ENCODE data around the gene CREBBP.

CREBBP gene

DNA sequence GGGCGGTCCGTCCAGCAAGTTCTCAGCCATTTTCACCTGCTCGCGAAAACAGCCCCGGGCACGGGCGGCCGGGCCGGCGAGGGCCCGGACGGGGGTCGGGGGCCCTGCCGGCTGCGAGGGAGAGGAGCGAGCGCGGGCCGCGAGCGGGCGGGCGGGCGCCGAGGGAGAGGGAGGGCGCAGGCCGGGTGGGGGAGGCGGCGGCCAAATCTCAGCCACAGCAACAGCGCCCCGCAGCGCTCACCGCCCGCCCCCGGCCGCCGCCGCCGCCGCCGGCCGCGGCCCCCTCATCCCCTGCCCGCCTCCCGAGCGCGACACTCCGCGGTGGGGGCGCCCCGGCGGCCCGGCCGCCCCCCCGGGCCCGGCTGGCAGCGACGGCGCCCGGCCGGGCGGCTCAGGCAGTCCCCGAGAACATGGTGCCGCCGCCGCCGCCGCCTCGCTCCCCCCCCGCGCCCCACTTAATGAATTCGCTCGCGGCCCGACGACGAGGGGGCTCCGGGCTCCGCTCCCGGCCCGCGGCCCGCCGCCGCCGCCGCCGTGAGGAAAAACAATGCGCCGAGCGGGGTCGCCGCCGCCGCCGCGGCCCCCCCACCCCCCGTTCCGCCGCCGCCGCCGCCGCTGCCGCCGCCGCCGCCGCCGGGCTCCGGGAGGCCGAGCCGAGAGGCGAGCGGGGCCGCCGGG, 487 bp downstream of the CREBBP start:
- no peak for DNase-seq (ENCODE audit: low read depth)
- TF ChIP-seq, protein P1, sequence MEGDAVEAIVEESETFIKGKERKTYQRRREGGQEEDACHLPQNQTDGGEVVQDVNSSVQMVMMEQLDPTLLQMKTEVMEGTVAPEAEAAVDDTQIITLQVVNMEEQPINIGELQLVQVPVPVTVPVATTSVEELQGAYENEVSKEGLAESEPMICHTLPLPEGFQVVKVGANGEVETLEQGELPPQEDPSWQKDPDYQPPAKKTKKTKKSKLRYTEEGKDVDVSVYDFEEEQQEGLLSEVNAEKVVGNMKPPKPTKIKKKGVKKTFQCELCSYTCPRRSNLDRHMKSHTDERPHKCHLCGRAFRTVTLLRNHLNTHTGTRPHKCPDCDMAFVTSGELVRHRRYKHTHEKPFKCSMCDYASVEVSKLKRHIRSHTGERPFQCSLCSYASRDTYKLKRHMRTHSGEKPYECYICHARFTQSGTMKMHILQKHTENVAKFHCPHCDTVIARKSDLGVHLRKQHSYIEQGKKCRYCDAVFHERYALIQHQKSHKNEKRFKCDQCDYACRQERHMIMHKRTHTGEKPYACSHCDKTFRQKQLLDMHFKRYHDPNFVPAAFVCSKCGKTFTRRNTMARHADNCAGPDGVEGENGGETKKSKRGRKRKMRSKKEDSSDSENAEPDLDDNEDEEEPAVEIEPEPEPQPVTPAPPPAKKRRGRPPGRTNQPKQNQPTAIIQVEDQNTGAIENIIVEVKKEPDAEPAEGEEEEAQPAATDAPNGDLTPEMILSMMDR (IDR thresholded peaks at IDR 0.05; ENCODE audit: control insufficient read depth, insufficient read depth, low read depth, low read length, missing control alignments) = peak; percentile 13
- H3K4me3 ChIP-seq (ENCODE audit: control insufficient read depth, low read depth, low read length) = peak overlapping the region; percentile 97

- peak overlapping the region; percentile 97 for H3K4me3 ChIP-seq (ENCODE audit: control insufficient read depth, low read depth, low read length)
- TF ChIP-seq, protein P1 (IDR thresholded peaks at IDR 0.05; ENCODE audit: control insufficient read depth, insufficient read depth, low read depth, low read length, missing control alignments) = no peak
- no peak for DNase-seq (ENCODE audit: low read depth)
These were observed 1.1 kb downstream of the CREBBP start for GRCh38 chr16:3879258-3879886.

DNA sequence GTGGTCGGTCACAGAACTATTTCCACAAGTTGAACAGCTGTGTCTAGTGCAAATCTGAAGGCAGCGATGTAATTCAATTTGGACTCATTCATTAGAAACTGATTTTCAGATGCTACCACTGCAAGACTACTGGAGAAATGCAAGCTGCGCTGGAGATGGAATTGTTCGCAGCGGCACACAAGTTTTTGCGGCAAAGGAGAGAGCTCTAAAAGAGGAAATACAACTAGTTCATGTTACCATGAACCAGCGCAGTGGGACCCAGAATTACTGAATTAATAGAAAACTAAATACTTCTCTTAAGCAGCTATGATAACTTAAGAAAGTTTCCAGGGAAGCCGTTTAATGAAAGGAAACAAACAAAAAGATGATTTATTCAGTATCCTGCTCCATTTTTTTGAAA, 1.9 kb downstream of the CREBBP start:
- DNase-seq (ENCODE audit: low read depth) = no peak
- TF ChIP-seq, protein P1 (IDR thresholded peaks at IDR 0.05; ENCODE audit: control insufficient read depth, insufficient read depth, low read depth, low read length, missing control alignments) = no peak
- peak overlapping the region; percentile 97 for H3K4me3 ChIP-seq (ENCODE audit: control insufficient read depth, low read depth, low read length)

GRCh38 chr16:3876695-3877094, 3.8 kb downstream of the CREBBP start:
- TF ChIP-seq, protein P1 (IDR thresholded peaks at IDR 0.05; ENCODE audit: control insufficient read depth, insufficient read depth, low read depth, low read length, missing control alignments) = no peak
- DNase-seq (ENCODE audit: low read depth) = no peak
- no peak overlapping the region for H3K4me3 ChIP-seq (ENCODE audit: control insufficient read depth, low read depth, low read length)

DNA sequence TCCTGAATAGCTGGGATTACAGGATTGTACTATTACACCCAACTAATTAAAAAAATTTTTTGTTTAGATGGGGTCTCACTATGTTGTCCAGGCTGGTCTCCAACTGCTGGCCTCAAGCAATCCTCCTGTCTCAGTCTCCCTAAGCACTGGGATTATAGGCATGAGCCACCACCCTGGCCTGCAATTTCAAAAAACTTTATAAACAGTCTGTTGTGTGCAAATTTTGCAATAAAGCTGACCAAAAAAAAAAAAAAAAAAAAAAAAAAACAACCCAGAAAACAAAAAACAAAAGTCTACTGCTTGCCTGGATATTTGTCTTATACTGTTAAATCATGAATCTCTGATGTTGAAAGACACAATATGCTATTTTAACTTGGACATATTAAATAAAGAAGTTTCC, 4.4 kb downstream of the CREBBP start:
- H3K4me3 ChIP-seq (ENCODE audit: control insufficient read depth, low read depth, low read length) = no peak overlapping the region
- DNase-seq (ENCODE audit: low read depth) = no peak
- TF ChIP-seq, protein P1 (IDR thresholded peaks at IDR 0.05; ENCODE audit: control insufficient read depth, insufficient read depth, low read depth, low read length, missing control alignments) = no peak

DNA sequence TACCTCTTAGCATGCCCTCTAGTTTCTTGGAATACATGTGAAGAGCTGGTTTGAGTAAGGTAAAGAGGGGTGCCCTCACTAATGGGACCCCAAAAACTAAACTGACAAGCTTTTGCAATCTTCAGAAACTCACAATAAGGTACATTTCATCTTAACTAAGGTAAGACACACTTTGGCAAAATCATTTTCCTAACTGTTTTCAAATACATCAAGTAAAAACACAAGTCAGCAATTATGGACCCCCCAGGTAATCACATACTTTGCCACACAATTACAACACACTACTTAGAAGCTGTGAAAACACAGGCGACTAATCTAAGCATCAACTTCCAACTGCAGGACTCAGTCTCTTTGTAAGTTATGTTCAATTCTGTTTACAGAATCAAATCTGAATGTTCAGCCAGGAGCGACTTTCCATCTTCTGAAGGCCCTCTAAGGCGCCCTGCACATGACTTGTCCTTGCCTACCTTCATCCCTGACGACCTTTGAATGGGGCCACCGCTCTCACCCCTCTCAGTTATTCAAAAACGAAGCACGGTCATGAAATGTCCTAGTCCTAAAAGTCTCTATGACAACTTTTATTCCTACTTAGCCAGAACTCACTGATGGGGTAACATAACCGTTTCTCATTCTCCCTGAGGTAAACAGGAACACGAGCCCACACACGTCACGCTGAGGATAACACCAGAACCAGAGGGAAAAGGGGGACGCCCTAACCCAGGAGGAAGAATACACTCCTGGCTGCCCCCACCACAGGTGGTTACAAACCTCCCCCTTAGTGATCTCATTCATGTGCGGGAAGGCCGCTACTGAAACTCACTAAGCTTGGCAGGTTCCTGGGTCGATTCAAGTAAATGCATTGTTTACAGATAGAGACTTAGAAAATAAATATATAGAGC, 5.5 kb downstream of the CREBBP start:
- DNase-seq (ENCODE audit: low read depth) = no peak
- no peak overlapping the region for H3K4me3 ChIP-seq (ENCODE audit: control insufficient read depth, low read depth, low read length)
- TF ChIP-seq, protein P1 (IDR thresholded peaks at IDR 0.05; ENCODE audit: control insufficient read depth, insufficient read depth, low read depth, low read length, missing control alignments) = no peak
